ENCODE results near the gene TET3.
A peak's percentile ranks its signal among the peaks of the same experiment; 100 is the strongest.
"Not testable (repeated sequence)": the region's sequence is repeated elsewhere in the genome, so short reads cannot be mapped to it uniquely, and the experiment has no call there.

TET3 gene

DNA sequence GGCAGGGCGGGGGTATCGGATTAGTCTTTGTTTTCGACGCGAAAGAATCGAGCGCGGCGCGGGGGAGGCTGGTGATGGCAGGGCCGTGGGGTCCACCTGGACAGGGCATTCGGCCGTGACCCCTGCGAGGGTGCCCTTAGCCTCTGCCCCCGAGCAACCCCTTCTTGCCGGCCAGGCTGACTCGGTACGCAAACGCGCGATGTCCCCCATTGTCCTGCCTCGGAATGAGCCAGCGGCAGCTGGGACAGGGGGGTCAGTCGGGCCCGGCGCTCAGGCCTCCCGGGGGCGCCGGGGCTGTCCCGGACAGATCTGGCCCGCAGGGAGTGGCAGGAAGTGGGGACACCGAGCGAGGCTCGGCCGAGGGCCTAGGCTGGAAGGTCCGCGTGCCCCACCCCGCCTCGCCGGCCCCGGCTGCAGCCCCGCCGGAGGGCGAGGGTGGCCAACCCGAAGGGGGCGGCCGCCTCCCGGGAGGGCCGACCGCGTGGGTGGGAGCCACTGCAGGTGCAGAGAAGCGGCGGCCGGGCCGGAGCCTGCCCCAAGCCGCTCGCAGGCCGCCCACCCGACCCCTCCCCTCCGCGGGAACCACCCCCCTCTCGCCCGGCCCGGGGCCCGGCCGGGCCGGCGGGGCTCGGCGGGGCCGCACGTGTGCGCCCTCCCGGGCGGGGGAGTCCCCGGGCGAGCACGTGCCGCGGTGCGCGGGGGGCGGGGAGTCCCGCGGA lies at the start of gene TET3:
Gene TET3, plus strand, starts transcription at position 708 of the 719 bp plus-strand sequence. CDS start 1,494 bp downstream, outside the sequence.
- peak; percentile 51 for DNase-seq

DNA sequence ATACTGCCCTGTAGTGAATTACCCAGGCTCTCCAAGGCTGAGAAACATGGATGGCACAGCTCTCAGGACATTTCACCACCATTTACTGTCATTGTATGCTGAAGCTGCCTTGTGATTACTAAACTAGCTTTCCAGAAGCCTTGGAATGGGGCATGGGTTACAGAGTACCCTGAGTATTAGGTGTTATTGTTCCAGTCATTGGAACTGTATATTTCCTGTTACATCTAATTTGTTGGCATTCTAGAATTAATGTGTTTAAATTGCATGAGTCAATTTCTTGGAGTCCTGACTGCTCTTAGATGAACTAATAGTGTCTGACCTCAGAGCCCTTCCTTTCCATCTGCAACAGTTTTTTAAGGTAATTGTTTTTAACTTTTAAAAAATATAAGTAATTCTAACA lies 49.1 kb upstream of the TET3 start:
- DNase-seq: no peak

DNA sequence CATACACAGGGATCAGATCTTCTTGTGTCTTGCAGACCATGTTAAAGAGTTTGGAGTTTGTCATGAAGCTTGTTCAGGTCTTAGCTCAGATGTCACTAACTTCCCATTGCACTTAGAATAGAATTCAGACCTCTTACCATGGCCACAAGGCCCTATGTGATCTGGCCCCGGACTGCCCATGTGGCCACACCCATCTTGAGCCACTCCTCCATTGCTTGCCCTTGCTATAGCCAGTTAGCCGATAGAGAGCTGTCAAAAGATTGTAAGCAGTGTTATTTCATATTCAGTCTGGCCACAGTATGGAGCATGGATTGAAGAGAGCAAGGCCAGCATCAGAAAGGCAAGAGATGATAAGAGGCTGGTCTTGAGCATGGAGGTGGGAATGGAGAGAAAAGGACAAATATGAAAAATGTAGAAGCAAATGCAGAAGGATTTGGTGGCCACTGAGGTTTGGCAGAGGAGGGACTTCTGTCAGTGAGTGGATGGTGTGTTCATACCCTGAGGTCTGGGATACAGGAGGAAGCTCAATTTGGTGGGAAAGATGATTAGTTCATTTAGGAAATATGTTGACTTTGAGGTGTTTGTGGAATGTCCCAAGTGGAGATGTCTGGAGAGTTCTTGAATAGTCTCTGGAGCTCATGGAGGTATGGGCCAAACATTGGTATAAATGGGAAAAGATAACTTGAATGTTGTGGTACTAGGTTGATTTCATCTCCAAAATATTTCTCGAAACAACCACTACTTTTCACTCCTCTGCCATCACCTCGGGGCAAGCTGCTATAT lies 47.4 kb upstream of the TET3 start:
- no peak for DNase-seq

DNA sequence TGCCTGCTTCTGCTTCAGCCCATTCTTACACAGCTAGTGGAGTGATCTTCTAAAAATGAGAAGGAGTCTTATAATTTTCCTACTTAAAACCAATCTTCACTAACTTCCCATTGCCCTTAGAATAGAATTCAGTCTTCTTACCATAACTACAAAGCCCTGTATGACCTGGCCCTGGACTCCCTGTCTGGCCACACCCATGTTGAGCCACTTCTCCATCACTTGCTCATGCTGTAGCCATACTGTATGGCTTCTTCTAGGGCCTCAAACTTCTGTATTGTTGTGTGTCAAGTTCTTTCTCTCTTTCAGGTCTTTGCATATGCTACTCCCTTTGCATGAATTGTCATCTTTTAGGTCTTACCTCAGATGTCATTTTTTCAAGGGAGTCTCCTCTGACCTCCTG lies 46.8 kb upstream of the TET3 start:
- DNase-seq: no peak

DNA sequence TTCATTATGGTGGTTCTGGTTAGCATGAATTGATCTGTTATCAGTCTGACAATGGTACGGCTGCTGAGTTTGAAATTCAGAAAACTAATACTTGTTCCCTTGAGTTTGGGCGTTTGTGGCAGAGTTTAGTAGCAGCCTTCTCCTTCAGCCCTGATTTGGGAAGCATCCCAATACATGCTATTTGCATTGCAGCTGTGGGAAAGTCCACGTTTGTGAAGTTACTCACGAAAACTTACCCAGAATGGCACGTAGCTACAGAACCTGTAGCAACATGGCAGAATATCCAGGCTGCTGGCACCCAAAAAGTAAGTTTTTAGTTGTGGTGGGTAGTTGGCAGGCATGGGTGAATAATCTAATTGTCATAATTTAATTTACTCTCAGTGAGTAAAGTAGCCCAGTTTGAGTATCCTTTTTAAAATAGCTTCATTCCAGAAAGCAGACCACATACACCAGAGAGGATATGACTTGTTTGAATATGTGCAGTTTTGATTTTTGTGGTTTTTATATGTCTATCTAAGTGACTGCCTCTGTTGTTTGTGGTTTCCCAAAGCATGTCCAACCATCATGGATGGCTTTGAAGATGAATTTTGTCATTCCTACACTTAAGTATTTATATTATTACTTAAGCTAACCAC lies 45.9 kb upstream of the TET3 start:
- DNase-seq: no peak

DNA sequence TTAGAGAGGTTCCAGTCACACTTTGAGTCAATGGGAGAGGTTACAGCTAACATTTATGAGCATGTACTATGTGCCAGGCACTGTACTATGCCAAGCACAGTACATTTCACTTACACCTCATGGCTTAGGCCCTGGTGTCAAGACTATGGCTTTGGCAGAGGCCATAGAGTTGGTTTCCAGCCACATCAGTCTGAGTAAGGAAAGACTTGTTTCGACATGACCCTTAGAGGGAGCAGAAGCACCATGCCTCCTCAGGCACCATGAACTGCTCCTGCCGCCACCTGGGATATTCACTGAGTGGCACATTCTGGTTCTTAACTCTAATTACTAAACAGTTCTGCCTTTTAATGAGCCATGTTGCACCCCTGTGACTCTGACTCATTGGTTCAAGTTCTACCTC lies 45.3 kb upstream of the TET3 start:
- DNase-seq: no peak

DNA sequence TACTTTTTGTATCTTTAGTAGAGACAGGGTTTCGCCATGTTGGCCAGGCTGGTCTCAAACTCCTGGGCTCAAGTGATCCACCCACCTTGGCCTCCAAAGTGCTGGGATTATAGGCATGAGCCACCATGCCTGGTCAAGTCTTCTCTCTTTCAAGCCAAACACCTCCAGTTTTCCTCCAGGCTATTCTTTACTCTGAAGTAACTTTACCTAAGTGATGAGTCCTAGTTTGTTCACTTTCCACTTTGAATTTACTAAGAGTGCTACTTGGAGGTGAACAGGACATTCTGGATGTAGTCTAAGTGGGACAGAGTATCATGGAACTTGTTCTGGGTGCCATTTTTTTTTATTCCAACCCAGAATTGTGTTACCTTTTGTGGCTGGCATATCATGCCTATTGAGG lies 44.6 kb upstream of the TET3 start:
- not testable (repeated sequence) for DNase-seq

DNA sequence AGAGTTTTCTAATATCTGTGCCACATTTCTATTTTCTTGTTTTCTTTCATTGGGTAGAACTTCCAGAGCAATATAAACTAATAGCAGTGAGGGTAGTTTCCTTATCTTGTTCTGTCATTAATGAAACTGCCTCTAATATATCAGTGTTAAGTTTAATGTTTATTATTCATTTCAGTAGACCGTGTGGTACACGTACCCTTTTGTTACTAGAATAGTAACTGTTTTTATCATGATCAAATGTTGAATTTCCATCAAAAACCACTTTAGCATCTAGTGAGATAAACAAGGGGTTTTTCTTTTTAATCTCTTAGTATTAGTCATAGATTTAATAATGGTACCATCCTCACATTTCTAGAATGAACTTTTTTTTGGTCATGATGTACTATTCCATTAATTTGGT lies 42.0 kb upstream of the TET3 start:
- no peak for DNase-seq

DNA sequence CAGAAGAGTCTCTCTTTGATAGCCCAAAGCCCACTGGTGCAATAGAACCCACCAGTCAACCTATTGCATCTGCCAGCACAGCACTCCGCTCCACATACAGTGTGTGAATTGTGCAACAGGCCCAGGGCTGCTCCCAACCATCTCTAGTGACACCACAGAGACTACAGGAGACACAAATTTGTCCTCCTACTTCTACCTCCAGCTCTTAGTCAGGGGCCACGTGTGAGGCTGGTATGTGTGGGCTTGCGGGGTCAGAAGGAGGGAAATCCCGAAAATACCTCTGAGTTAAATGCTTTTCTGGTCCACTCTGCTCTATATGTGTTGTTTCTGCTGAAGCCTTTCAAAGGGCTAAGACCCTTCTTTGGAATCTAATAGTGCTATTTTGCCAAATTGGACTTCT lies 40.0 kb upstream of the TET3 start:
- no peak for DNase-seq

DNA sequence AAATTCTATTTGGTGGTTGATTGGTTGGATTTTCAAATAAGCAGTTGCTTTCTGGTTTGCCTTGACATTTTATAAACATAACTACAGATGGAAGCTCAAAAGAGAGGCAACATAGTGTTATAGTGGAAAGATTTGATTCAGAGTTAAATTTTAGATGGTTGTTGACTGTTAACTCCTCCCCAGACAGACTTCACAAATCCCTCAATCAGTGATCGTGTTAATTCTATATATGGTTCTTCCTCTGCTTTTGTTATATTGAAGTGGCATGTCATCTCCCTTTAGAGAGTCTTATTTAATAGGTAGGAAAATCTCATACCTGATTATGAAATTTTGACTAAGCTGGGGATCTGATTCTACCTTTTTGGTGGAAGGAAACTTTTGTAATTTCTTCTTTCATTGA lies 38.5 kb upstream of the TET3 start:
- no peak for DNase-seq

DNA sequence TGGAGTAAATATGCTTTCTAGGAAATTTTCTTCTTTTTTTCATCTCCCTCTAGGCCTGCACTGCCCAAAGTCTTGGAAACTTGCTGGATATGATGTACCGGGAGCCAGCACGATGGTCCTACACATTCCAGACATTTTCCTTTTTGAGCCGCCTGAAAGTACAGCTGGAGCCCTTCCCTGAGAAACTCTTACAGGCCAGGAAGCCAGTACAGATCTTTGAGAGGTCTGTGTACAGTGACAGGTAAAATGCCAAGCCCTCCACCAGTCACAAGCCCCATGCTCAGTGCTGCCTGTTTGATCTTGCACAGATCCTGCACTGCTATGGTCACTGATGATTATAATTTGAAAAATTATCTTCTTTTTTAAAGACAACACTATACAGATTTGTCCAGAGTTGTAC lies 38.0 kb upstream of the TET3 start:
- no peak for DNase-seq

DNA sequence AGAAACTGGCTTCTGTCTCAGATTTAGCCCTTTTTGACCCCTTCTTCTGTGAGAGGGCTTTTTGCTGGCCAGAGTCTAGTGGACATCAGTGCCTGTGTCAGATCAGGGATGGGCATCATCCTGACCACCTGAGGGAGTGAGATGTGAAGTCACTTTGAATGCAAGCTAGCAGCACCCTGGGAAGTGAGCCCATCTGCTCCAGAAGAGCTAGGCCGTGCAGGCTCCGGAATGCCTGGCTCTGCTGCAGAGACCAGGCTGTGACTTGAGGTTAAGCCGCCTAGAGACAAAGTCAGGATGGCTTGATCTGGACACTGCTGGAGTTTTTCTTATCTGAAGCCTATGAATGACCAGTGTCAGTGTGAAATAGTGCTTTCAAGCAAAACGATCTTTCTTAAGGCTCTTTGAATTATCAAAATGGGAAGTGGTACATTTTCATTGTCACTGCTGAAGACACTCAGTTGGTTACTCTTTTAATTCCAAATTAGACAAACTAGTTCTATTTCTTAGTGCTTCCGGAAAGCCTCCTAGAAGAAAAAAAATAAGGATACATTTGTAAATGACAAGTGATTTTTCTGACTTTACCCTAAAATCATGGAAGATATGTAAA lies 37.2 kb upstream of the TET3 start:
- no peak for DNase-seq

DNA sequence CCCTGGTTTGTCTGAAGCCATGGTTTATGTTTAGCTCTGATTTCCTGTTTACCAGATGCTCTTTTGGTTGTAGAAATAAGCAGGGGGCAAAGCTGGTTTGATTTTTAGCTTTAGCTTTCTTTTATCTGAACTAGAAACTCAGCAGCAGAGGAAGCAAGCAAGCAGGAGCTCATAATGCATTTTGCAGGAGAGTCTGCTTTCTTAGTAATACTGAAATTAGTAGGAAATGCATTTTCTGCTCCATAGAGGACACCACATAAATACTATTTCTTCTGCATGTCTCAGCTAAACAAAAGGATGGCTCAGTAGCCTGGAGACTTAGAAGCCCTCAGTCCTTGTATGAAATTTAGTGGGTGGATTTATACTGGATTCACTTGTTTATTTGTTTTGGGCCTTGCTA lies 34.9 kb upstream of the TET3 start:
- DNase-seq: no peak

DNA sequence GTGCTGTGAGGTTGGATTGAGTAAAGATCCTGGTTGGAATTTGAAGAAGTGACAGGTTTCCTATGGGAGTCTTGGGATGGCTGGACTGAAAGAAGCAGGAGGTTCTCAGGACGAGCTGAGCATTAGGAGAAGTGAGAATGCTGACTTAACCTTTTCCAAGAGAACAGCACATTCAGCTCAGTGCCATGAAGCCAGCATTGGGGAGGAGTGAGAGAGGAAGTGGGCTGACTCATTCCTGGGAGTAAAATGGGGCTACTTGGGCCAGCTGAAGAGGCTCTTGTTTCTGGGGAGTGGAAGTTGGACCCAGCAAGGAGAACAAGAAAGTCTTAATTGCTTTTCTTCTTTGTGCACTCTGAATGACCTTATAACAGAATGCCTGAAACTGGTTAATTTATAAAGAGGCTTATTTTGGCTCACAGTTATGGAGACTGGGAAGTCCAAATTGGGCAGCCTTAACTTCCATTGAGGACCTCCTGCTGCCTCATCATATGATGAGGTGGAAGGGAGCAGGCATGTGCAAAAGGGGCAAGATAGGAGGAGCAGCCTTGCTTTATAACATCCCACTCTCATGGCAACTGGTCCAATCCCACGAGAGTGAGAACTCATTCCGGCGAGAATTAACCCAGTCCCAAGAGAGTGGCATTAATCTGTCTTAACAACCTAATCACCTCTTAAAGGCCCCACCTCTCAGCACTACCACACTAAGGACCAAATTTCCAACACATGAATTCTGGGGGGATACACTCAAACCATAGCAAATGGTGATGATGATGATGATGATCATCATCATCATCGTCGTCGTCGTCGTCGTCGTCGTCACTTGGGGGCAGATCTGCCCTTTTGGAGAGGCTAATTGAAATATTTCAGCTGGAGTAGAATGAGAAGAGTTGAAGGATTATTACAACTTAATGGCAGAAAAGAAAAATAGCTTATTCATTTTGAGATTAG lies 31.9 kb upstream of the TET3 start:
- no peak for DNase-seq

DNA sequence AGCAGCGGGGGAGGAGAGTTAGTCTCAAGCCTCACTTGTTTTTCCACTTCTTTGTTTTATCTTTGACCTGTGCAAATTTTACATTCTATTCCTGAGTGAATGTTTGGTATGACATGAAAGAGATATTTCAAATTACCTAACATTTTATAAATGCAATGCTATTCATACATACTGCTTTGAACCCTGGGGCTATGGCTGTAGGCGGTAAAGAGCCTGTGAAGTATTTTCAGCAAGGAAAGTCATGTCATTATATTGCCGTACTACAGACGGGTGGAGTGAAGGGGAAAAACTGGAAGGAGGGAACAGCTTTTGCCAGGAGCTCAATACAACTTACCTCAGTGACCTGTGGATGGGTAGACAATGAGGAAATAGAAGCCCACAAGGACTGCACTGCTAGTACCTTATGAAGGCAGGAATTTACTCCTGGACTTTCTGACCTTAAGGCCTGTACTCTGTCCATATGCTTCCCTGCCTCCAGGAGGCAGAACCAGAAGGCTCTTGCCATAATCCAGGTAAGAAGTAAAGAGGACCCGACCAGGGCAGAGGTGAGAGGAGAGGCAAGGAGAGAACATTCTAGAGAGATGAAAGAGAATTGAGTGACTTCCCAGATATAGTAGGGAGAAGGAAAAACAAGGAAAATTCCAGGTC lies 28.4 kb upstream of the TET3 start:
- no peak for DNase-seq

DNA sequence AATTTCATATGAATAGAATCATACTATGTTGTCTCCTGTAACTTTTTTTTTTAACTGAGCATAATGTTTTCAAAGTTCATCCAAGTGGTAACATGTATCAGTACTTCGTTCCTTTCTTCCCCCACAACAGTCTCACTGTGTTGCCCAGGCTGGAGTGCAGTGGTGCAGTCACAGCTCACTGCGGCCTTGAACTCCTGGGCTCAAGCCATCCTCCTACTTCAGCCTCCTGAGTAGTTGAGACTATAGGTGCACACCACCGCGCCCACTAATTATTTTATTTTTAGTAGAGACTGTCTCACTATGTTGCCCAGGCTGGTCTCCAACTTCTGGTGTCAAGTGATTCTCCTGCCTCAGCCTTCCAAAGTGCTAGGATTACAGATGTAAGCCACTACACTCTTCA lies 23.4 kb upstream of the TET3 start:
- DNase-seq: no peak

DNA sequence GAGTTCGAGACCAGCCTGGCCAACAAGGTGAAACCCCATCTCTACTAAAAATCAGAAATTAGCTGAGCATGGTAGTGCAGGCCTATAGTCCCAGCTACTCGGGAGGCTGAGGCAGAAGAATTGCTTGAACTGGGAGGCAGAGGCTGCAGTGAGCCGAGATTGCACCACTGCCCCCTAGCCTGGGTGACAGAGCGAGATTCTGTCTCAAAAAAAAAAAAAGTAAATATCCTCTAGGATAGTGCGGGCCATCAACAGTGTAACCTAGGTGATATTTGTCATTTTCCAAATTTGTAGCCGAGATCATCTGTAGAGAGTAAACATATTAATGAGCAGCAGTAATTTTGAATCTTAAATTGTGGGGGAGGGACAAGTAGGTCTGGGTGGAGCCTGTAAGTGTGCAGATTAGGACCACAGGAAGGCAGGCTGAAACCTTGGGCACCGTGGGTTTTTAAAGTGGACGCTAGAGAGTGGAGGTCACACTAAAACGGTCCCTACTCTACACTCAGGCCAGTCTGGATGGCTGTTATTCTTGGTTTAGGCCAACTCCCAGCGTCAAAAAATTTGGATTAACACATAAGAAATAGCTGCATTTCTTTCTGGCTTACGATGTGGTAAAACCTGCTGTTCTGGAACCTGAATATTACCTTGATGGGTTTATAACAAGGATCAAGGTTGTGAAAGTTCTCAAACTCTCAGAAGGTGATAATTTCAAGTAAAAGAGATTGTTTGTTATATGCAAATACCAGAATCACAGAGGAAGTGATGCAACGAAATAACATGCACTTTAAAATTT lies 22.7 kb upstream of the TET3 start:
- DNase-seq: no peak

DNA sequence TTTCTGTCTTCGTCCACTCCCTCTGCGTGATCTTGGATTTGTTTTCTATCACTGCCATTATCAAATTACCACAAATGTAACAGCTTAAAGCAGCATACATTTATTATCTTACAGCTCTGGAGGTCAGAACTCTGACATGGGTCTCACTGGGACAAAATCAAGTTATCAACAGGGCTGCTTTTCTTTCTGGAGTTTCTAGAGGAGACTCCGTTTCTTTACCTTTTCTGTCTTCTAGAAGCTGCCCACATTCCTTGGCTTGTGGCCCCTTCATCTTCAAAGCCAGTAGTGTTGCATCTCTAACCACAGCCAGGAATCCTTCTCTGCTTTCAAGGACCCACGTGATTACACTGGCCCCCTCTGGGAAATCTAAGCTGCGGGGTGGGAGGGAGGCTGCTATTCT lies 21.9 kb upstream of the TET3 start:
- no peak for DNase-seq

DNA sequence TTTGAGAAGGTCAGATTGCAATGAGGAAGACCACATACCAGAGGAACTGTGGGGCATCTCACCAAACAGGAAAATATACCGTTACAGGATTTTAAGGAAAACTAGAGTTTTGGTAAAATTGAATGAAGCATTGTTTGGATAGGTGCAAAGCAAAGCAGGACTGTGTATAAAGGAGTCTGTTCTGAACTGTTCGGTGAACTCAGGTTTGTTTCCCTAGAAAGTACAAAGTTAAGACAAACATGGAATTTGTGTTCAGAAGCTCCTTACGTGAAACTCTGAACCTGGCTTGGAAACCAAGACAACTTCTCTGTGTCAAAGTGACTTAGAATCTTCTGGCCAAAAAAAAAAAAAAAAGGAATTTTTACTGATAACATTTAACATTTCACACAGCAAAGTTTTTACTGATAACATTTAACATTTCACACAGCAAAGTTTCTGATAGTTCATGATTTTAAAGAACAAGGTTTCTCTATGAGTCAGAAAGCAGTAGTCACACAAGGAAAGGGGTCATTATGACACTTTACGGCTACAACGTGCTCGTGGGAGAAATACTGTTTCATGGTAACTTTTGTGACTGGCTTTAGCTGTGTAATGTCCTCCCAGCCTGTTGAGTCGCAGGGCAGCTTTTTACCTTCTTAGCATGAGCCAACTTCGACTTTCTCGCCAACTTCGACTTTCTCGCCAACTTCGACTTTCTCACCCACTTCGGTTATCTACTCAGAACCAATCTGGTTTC lies 21.2 kb upstream of the TET3 start:
- DNase-seq: no peak

DNA sequence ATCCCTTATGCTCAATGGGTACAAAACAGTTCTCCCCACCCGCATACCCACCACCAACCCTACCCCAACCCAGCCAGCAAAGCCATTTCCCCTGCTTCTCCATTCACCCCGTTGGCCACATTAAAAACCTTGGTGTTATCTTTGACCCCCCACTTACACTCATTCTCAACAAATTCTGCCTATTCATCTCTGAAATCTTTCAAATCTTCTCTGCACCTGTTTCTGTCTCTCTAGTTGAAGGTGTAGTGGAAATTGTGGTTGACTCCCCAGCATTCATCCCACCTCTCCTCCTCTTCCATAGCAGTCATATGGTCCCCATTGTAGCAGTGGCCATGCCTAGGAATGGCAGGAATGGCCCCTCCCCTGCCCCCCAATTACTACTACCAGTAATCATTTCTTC lies 20.5 kb upstream of the TET3 start:
- no peak for DNase-seq
